ENCODE measurements around the gene CD300LB. TPM values are rescaled to one million over a fixed set of nuclear protein-coding genes. Genes with fewer than 3 reads are reported as not detected.

The CD300LB gene
- total RNA-seq, 2 donors from 2014 or later = 0.69 TPM; not detected in 1

GRCh38 chr17:74502861-74503260 is 28.4 kb downstream of the CD300LB start:
- no peak for TF ChIP-seq CTCF (IDR thresholded peaks at IDR 0.05)
- no peak for DNase-seq
- Histone ChIP-seq H3K9me3 (no peaks in the 10 kb centered on the region), H3K4me3 (no peak overlapping the region), H3K9ac (ENCODE audit: low read depth in 2 of 2, low read length in 2 of 2) (no peak overlapping the region), H3K27me3 (no peaks in the 10 kb centered on the region), H3K4me1 (no peaks in the 10 kb centered on the region), H3K27ac (no peak overlapping the region), H3K36me3 (no peaks in the 10 kb centered on the region)
- intact Hi-C loops (cut with DNase I) = no loop called here

- no peak overlapping the region for H3K9ac ChIP-seq (ENCODE audit: low read depth in 2 of 2, low read length in 2 of 2)
- DNase-seq = no peak
Observed at GRCh38 chr17:74499992-74500391, 31.3 kb downstream of the CD300LB start.

GRCh38 chr17:74497471-74497870 is 33.8 kb downstream of the CD300LB start:
- DNase-seq = no peak
- Histone ChIP-seq H3K9ac (ENCODE audit: low read depth in 2 of 2, low read length in 2 of 2) (no peak overlapping the region), H3K27ac (no peak overlapping the region), H3K4me3 (no peak overlapping the region), H3K36me3 (no peaks in the 10 kb centered on the region), H3K27me3 (no peaks in the 10 kb centered on the region), H3K9me3 (no peaks in the 10 kb centered on the region), H3K4me1 (no peaks in the 10 kb centered on the region)
- TF ChIP-seq CTCF (IDR thresholded peaks at IDR 0.05) = no peak
- intact Hi-C loops (cut with DNase I) = no loop called here

More at GRCh38 chr17:74499992-74500391, 31.3 kb downstream of the CD300LB start:
- Histone ChIP-seq H3K4me3 (no peak overlapping the region), H3K27ac (no peak overlapping the region), H3K9me3 (no peaks in the 10 kb centered on the region), H3K4me1 (no peaks in the 10 kb centered on the region), H3K27me3 (no peaks in the 10 kb centered on the region), H3K36me3 (no peaks in the 10 kb centered on the region)
- TF ChIP-seq CTCF (IDR thresholded peaks at IDR 0.05) = no peak
- intact Hi-C loops (cut with DNase I) = no loop called here

GRCh38 chr17:74493331-74493833 is 37.9 kb downstream of the CD300LB start:
- no peak overlapping the region for H3K9ac ChIP-seq (ENCODE audit: low read depth in 2 of 2, low read length in 2 of 2)
- H3K27me3 ChIP-seq = no peaks in the 10 kb centered on the region
- no peaks in the 10 kb centered on the region for H3K9me3 ChIP-seq
- H3K27ac ChIP-seq = no peak overlapping the region
- no peaks in the 10 kb centered on the region for H3K36me3 ChIP-seq
- intact Hi-C loops (cut with DNase I) = loop anchor here (2.0 kb wide), 1 partner anchor 125 kb away; no protein-coding TSS in a partner anchor
- TF ChIP-seq CTCF (IDR thresholded peaks at IDR 0.05) = peak; percentile 94
- no peaks in the 10 kb centered on the region for H3K4me1 ChIP-seq
- peak; percentile 78 for DNase-seq
- no peak overlapping the region for H3K4me3 ChIP-seq

GRCh38 chr17:74491626-74492025 is 39.6 kb downstream of the CD300LB start:
- H3K4me1 ChIP-seq = no peaks in the 10 kb centered on the region
- H3K4me3 ChIP-seq = no peak overlapping the region
- no peaks in the 10 kb centered on the region for H3K36me3 ChIP-seq
- no peak overlapping the region for H3K27ac ChIP-seq
- intact Hi-C loops (cut with DNase I) = loop anchor here (2.0 kb wide), 1 partner anchor 123 kb away; no protein-coding TSS in a partner anchor
- DNase-seq = no peak
- no peaks in the 10 kb centered on the region for H3K9me3 ChIP-seq
- no peaks in the 10 kb centered on the region for H3K27me3 ChIP-seq
- no peak for TF ChIP-seq CTCF (IDR thresholded peaks at IDR 0.05)
- no peak overlapping the region for H3K9ac ChIP-seq (ENCODE audit: low read depth in 2 of 2, low read length in 2 of 2)

Measured in colonic mucosa (tissue), 4 donors.